ENCODE measurements around the gene VIL1. TPM values are rescaled to one million over a fixed set of nuclear protein-coding genes. Genes with fewer than 3 reads are reported as not detected.

Gene VIL1
- polyA plus RNA-seq, 1 donor from 2014 or later = not detected

DNA sequence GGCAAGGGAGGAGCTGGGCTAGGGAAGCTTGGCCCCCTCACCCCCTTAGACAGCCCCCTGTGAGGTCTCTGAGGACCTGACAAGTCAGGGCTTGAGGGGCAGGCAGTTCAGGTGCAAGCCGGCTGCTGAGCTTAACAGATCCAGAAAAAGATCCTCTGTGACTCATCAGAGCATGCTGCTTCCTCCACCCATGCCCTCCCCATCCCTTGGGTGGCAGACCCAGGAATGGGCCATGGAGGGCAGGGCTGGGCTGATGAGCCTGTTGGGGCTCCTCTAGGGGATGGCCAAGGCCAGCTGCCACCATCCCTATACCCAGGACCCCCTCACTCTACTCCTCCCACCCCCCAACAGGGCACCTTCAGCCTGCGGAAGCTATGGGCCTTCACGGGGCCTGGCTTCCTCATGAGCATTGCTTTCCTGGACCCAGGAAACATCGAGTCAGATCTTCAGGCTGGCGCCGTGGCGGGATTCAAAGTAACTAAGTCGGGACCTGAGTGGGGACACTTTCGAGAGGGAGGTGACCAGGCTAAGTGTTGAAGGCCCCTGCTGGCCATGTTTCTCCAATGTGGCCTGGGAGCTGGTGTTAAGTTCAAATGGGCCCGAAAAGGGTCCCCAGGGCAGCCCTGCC lies 34.9 kb upstream of the VIL1 start:
- H3K9me3 ChIP-seq (ENCODE audit: low read length) = no peaks in the 10 kb centered on the region
- H3K9ac ChIP-seq (ENCODE audit: low read length) = no peak overlapping the region
- H3K79me2 ChIP-seq (replicated peaks; ENCODE audit: insufficient read depth, low read length) = no peaks in the 10 kb centered on the region
- no peaks in the 10 kb centered on the region for H3F3A ChIP-seq (ENCODE audit: insufficient read depth, low read length, poor library complexity, severe bottlenecking)
- H3K9me2 ChIP-seq (ENCODE audit: insufficient read depth, low read length) = no peaks in the 10 kb centered on the region
- H3K27me3 ChIP-seq (ENCODE audit: insufficient read depth, low read depth, low read length) = peaks cover 7% of the 10 kb centered on the region
- H2AFZ ChIP-seq (ENCODE audit: low read depth, low read length) = no peak overlapping the region
- TF ChIP-seq, protein P1, sequence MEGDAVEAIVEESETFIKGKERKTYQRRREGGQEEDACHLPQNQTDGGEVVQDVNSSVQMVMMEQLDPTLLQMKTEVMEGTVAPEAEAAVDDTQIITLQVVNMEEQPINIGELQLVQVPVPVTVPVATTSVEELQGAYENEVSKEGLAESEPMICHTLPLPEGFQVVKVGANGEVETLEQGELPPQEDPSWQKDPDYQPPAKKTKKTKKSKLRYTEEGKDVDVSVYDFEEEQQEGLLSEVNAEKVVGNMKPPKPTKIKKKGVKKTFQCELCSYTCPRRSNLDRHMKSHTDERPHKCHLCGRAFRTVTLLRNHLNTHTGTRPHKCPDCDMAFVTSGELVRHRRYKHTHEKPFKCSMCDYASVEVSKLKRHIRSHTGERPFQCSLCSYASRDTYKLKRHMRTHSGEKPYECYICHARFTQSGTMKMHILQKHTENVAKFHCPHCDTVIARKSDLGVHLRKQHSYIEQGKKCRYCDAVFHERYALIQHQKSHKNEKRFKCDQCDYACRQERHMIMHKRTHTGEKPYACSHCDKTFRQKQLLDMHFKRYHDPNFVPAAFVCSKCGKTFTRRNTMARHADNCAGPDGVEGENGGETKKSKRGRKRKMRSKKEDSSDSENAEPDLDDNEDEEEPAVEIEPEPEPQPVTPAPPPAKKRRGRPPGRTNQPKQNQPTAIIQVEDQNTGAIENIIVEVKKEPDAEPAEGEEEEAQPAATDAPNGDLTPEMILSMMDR (IDR thresholded peaks at IDR 0.05; ENCODE audit: poor library complexity, severe bottlenecking) = no peak
- TF ChIP-seq TAF1 (IDR thresholded peaks at IDR 0.05; ENCODE audit: low read depth) (no peak), EZH2 (IDR thresholded peaks at IDR 0.05; ENCODE audit: borderline replicate concordance, insufficient read depth, low read length, poor library complexity, severe bottlenecking) (no peak), EP300 (conservative IDR thresholded peaks at IDR 0.05; ENCODE audit: poor library complexity, severe bottlenecking) (no peak), POLR2AphosphoS5 (IDR thresholded peaks at IDR 0.05) (no peak), MXI1 (conservative IDR thresholded peaks at IDR 0.05; ENCODE audit: poor library complexity, severe bottlenecking) (no peak), RAD21 (conservative IDR thresholded peaks at IDR 0.05) (no peak)
- TF ChIP-seq, protein P2, sequence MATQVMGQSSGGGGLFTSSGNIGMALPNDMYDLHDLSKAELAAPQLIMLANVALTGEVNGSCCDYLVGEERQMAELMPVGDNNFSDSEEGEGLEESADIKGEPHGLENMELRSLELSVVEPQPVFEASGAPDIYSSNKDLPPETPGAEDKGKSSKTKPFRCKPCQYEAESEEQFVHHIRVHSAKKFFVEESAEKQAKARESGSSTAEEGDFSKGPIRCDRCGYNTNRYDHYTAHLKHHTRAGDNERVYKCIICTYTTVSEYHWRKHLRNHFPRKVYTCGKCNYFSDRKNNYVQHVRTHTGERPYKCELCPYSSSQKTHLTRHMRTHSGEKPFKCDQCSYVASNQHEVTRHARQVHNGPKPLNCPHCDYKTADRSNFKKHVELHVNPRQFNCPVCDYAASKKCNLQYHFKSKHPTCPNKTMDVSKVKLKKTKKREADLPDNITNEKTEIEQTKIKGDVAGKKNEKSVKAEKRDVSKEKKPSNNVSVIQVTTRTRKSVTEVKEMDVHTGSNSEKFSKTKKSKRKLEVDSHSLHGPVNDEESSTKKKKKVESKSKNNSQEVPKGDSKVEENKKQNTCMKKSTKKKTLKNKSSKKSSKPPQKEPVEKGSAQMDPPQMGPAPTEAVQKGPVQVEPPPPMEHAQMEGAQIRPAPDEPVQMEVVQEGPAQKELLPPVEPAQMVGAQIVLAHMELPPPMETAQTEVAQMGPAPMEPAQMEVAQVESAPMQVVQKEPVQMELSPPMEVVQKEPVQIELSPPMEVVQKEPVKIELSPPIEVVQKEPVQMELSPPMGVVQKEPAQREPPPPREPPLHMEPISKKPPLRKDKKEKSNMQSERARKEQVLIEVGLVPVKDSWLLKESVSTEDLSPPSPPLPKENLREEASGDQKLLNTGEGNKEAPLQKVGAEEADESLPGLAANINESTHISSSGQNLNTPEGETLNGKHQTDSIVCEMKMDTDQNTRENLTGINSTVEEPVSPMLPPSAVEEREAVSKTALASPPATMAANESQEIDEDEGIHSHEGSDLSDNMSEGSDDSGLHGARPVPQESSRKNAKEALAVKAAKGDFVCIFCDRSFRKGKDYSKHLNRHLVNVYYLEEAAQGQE (IDR thresholded peaks at IDR 0.05; ENCODE audit: borderline replicate concordance) = no peak
- H3K36me3 ChIP-seq (ENCODE audit: insufficient read depth, low read length) = no peaks in the 10 kb centered on the region
- H4K20me1 ChIP-seq (ENCODE audit: insufficient read depth) = no peaks in the 10 kb centered on the region
- no peak overlapping the region for H3K27ac ChIP-seq (ENCODE audit: low read length)
- H3K4me3 ChIP-seq (ENCODE audit: low read length) = no peak overlapping the region
- H3K4me2 ChIP-seq (ENCODE audit: low read length) = no peak overlapping the region

DNA sequence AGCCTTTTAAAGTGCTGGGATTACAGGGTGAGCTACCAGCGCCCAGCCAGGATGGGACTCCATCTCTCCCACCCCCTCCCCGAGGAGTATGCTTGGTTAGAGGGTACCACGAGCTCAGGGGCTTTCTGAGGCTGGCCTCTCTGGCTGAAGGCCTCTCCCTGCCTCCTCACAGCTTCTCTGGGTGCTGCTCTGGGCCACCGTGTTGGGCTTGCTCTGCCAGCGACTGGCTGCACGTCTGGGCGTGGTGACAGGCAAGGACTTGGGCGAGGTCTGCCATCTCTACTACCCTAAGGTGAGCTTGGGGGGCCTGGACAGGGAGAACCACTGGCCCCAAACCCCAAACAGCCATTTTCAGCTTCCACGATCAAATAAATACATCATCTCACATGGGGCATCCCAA lies 33.9 kb upstream of the VIL1 start:
- Histone ChIP-seq H3K27me3 (ENCODE audit: insufficient read depth, low read depth, low read length) (peaks cover 7% of the 10 kb centered on the region), H2AFZ (ENCODE audit: low read depth, low read length) (no peak overlapping the region), H4K20me1 (ENCODE audit: insufficient read depth) (no peaks in the 10 kb centered on the region), H3K27ac (ENCODE audit: low read length) (no peak overlapping the region), H3K9me3 (ENCODE audit: low read length) (no peaks in the 10 kb centered on the region), H3K9ac (ENCODE audit: low read length) (no peak overlapping the region), H3K36me3 (ENCODE audit: insufficient read depth, low read length) (no peaks in the 10 kb centered on the region), H3K79me2 (replicated peaks; ENCODE audit: insufficient read depth, low read length) (no peaks in the 10 kb centered on the region), H3F3A (ENCODE audit: insufficient read depth, low read length, poor library complexity, severe bottlenecking) (no peaks in the 10 kb centered on the region), H3K9me2 (ENCODE audit: insufficient read depth, low read length) (no peaks in the 10 kb centered on the region), H3K4me3 (ENCODE audit: low read length) (no peak overlapping the region), H3K4me2 (ENCODE audit: low read length) (no peak overlapping the region)
- TF ChIP-seq TAF1 (IDR thresholded peaks at IDR 0.05; ENCODE audit: low read depth) (no peak), SMC3 (conservative IDR thresholded peaks at IDR 0.05; ENCODE audit: poor library complexity) (no peak), RAD21 (conservative IDR thresholded peaks at IDR 0.05) (no peak), EZH2 (IDR thresholded peaks at IDR 0.05; ENCODE audit: borderline replicate concordance, insufficient read depth, low read length, poor library complexity, severe bottlenecking) (no peak), MXI1 (conservative IDR thresholded peaks at IDR 0.05; ENCODE audit: poor library complexity, severe bottlenecking) (no peak)
- TF ChIP-seq, protein P2 (IDR thresholded peaks at IDR 0.05; ENCODE audit: borderline replicate concordance) = no peak
- TF ChIP-seq, protein P1 (IDR thresholded peaks at IDR 0.05; ENCODE audit: poor library complexity, severe bottlenecking) = no peak
